WTC11 (cell line): ENCODE results near the gene TTR. TPM values are rescaled to one million over a fixed set of nuclear protein-coding genes. Genes with fewer than 3 reads are reported as not detected.

Experiments used
- ATAC-seq: fragments of 200-7000 bp; cut with Tn5 transposase; 2 replicates; pipeline ENCODE4 v1.10.0; 2021; ENCODE audit warnings: mild to moderate bottlenecking, moderate library complexity
- CTCF ChIA-PET: fragments of 300-600 bp; sonication (Branson Sonifier 250); formaldehyde crosslinking; loops from one replicate; lab custom pipeline; 2021; ENCODE audit warnings: antibody characterized with exemption; lab: Charles Lee
- POLR2A ChIA-PET: fragments of 350-600 bp; sonication (Branson Sonifier 250); formaldehyde crosslinking; loops from one replicate; lab custom pipeline; 2021; ENCODE audit warnings: antibody characterized with exemption; lab: Charles Lee
- DNase-seq: peaks from one replicate; pipeline ENCODE4 v3.0.0; 2021; ENCODE audit warnings: low spot score
- H3K27ac Mint-ChIP-seq: 2 replicates; pipeline ENCODE4 v1.8.0; 2021; ENCODE audit warnings: mixed read lengths
- H3K27me3 Mint-ChIP-seq: 2 replicates; pipeline ENCODE4 v1.8.0; 2021; ENCODE audit warnings: low read depth, mild to moderate bottlenecking, moderate library complexity, mixed read lengths
- H3K36me3 Mint-ChIP-seq: 2 replicates; pipeline ENCODE4 v1.8.0; 2021; ENCODE audit warnings: mixed read lengths
- H3K4me1 Mint-ChIP-seq: 2 replicates; pipeline ENCODE4 v1.8.0; 2022; ENCODE audit warnings: mixed read lengths
- H3K4me3 Mint-ChIP-seq: 2 replicates; pipeline ENCODE4 v1.8.0; 2021; ENCODE audit warnings: mild to moderate bottlenecking, moderate library complexity, mixed read lengths
- H3K9me3 Mint-ChIP-seq: 2 replicates; pipeline ENCODE4 v1.8.0; 2021; ENCODE audit warnings: mixed read lengths
- ATF1 ChIP-seq: sonication (generic); formaldehyde crosslinking; IDR thresholded peaks from 2 replicates; pipeline ENCODE4 v1.8.1; 2023; ENCODE audit warnings: mild to moderate bottlenecking, moderate library complexity, missing genetic modification reagents
- CREM ChIP-seq: sonication (generic); formaldehyde crosslinking; IDR thresholded peaks from 2 replicates; pipeline ENCODE4 v1.8.1; 2022; ENCODE audit warnings: mild to moderate bottlenecking, missing genetic modification reagents, moderate library complexity
- CTCF ChIP-seq: fragments of 200-600 bp; IDR thresholded peaks from 2 replicates; pipeline ENCODE4 v1.8.0; 2022; ENCODE audit warnings: antibody characterized with exemption
- ETV6 ChIP-seq: sonication (generic); formaldehyde crosslinking; IDR thresholded peaks from 2 replicates; pipeline ENCODE4 v1.8.1; 2022; ENCODE audit warnings: mild to moderate bottlenecking, missing genetic modification reagents
- FOXJ3 ChIP-seq: sonication (generic); formaldehyde crosslinking; IDR thresholded peaks from 2 replicates; pipeline ENCODE4 v1.9.0; 2021; ENCODE audit warnings: missing genetic modification reagents, mild to moderate bottlenecking, borderline replicate concordance
- FOXP4 ChIP-seq: sonication (generic); formaldehyde crosslinking; IDR thresholded peaks from 2 replicates; pipeline ENCODE4 v1.8.0; 2022; ENCODE audit warnings: mild to moderate bottlenecking, missing genetic modification reagents
- GABPB1 ChIP-seq: sonication (generic); formaldehyde crosslinking; IDR thresholded peaks from 2 replicates; pipeline ENCODE4 v1.8.1; 2023; ENCODE audit warnings: mild to moderate bottlenecking, missing genetic modification reagents
- JUN ChIP-seq: sonication (generic); formaldehyde crosslinking; IDR thresholded peaks from 2 replicates; pipeline ENCODE4 v1.8.0; 2023; ENCODE audit warnings: mild to moderate bottlenecking, missing genetic modification reagents
- NR1H2 ChIP-seq: sonication (generic); formaldehyde crosslinking; IDR thresholded peaks from 2 replicates; pipeline ENCODE4 v1.9.0; 2021; ENCODE audit warnings: mild to moderate bottlenecking, moderate library complexity, missing genetic modification reagents
- OVOL2 ChIP-seq: fragments of 250-450 bp; sonication (Bioruptor Pico); IDR thresholded peaks from 2 replicates; pipeline ENCODE4 v1.9.0; 2021; ENCODE audit warnings: mild to moderate bottlenecking, borderline replicate concordance
- RORB ChIP-seq: fragments of 250-450 bp; sonication (Bioruptor Pico); IDR thresholded peaks from 2 replicates; pipeline ENCODE4 v1.9.0; 2021; ENCODE audit warnings: mild to moderate bottlenecking
- TEAD1 ChIP-seq: sonication (generic); formaldehyde crosslinking; IDR thresholded peaks from 2 replicates; pipeline ENCODE4 v1.8.0; 2022; ENCODE audit warnings: mild to moderate bottlenecking, missing genetic modification reagents
- ZBTB43 ChIP-seq: sonication (generic); formaldehyde crosslinking; IDR thresholded peaks from 2 replicates; pipeline ENCODE4 v1.8.1; 2023; ENCODE audit warnings: mild to moderate bottlenecking, missing genetic modification reagents
- ZNF219 ChIP-seq: sonication (generic); formaldehyde crosslinking; IDR thresholded peaks from 2 replicates; pipeline ENCODE4 v1.8.0; 2023; ENCODE audit warnings: missing genetic modification reagents, mild to moderate bottlenecking, borderline replicate concordance
- ZNF232 ChIP-seq: sonication (generic); formaldehyde crosslinking; IDR thresholded peaks from 2 replicates; pipeline ENCODE4 v1.8.0; 2022; ENCODE audit warnings: mild to moderate bottlenecking, missing genetic modification reagents
- ZNF423 ChIP-seq: fragments of 250-450 bp; sonication (Bioruptor Pico); IDR thresholded peaks from 2 replicates; pipeline ENCODE4 v2.1.2; 2022; ENCODE audit warnings: mild to moderate bottlenecking, moderate library complexity
- total RNA-seq: library from RNA; stranded (reverse); gene quantifications from 3 replicates; pipeline ENCODE4 v1.2.3, GENCODE V29; 2021
- TF ChIP-seq, protein P1 (sequence below): fragments of 250-450 bp; sonication (Bioruptor Pico); IDR thresholded peaks from 2 replicates; pipeline ENCODE4 v1.9.0; 2021; ENCODE audit warnings: moderate library complexity, mild to moderate bottlenecking, inconsistent platforms, borderline replicate concordance
- TF ChIP-seq, protein P2 (sequence below): sonication (generic); formaldehyde crosslinking; IDR thresholded peaks from 2 replicates; pipeline ENCODE4 v1.8.1; 2022; ENCODE audit warnings: low read depth, missing genetic modification reagents, borderline replicate concordance
- TF ChIP-seq, protein P3 (sequence below): sonication (generic); formaldehyde crosslinking; IDR thresholded peaks from 2 replicates; pipeline ENCODE4 v1.8.1; 2023; ENCODE audit warnings: mild to moderate bottlenecking, missing genetic modification reagents, moderate library complexity

Gene TTR
- total RNA-seq, 1 experiment from 2014 or later, result 1.0 TPM

DNA sequence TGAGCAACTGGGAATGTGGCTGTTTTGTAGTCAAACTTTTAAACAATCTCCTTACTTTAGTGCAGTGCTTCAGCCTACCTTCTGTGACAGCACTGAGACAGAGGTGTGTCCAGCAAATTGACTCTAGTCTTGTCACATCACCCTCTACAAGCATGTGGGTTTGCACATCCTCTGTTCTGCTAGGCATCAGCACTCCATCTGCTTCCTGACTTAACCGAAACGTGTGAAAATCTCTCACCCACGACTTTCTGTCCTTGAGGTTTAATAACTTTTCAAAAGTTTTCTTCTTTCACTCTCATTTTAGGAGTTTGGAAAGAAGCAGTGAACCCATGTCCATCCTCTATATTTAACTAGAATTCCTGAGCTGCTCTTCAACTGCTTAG, 42.6 kb downstream of the TTR start:
- POLR2A ChIA-PET, result no interaction called here
- H3K36me3 Mint-ChIP-seq, result peaks cover 49% of the 10 kb centered on the region
- ATAC-seq (no peak; the same call in 1 of the 2 replicates), DNase-seq (no peak)
- peaks cover 8% of the 10 kb centered on the region; the same call in 1 of the 2 replicates for H3K4me1 Mint-ChIP-seq
- CTCF ChIA-PET, result no interaction called here
- H3K4me3 Mint-ChIP-seq, result no peak overlapping the region
- peaks cover 13% of the 10 kb centered on the region for H3K9me3 Mint-ChIP-seq
- peak overlapping the region; percentile 57; the same call in 1 of the 2 replicates for H3K27ac Mint-ChIP-seq
- TF ChIP-seq, protein P1, sequence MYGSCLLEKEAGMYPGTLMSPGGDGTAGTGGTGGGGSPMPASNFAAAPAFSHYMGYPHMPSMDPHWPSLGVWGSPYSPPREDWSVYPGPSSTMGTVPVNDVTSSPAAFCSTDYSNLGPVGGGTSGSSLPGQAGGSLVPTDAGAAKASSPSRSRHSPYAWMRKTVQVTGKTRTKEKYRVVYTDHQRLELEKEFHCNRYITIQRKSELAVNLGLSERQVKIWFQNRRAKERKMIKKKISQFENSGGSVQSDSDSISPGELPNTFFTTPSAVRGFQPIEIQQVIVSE (CRISPR knock-in tag), result no peak
- no peak for TF ChIP-seq JUN (CRISPR knock-in tag)
- no peak for TF ChIP-seq ZNF423 (CRISPR knock-in tag)
- no peaks in the 10 kb centered on the region for H3K27me3 Mint-ChIP-seq

DNA sequence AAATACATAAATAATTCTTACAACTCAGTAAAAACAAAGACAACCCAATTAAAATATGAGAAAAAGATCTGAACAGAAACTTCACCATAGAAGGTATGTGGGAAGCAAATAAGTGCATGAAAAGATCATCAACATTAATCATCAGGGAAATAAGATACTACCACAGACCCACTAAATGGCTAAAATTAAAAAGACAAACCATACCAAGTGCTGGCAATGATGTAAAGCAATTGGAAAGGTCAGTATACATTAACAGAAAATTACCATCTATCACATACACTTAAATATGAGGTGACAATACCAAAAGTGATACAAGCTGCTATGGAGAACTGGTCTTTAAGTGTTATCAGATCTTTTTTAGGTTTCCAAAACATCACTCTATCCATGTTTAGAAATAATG, 44.7 kb downstream of the TTR start:
- Mint-ChIP-seq H3K27me3 (no peaks in the 10 kb centered on the region), H3K27ac (no peak overlapping the region), H3K4me3 (no peak overlapping the region), H3K36me3 (peaks cover 49% of the 10 kb centered on the region), H3K4me1 (peaks cover 8% of the 10 kb centered on the region; the same call in 1 of the 2 replicates), H3K9me3 (peaks cover 13% of the 10 kb centered on the region)
- TF ChIP-seq OVOL2 (CRISPR knock-in tag) (no peak), ZBTB43 (CRISPR knock-in tag) (no peak), ATF1 (CRISPR knock-in tag) (no peak), RORB (CRISPR knock-in tag) (no peak), GABPB1 (CRISPR knock-in tag) (no peak), CTCF (no peak), ETV6 (CRISPR knock-in tag) (no peak), NR1H2 (CRISPR knock-in tag) (no peak), CREM (CRISPR knock-in tag) (no peak), TEAD1 (CRISPR knock-in tag) (no peak), ZNF219 (CRISPR knock-in tag) (no peak), ZNF232 (CRISPR knock-in tag) (no peak), FOXJ3 (no peak), ZNF423 (CRISPR knock-in tag) (no peak), FOXP4 (CRISPR knock-in tag) (no peak)
- TF ChIP-seq, protein P2, sequence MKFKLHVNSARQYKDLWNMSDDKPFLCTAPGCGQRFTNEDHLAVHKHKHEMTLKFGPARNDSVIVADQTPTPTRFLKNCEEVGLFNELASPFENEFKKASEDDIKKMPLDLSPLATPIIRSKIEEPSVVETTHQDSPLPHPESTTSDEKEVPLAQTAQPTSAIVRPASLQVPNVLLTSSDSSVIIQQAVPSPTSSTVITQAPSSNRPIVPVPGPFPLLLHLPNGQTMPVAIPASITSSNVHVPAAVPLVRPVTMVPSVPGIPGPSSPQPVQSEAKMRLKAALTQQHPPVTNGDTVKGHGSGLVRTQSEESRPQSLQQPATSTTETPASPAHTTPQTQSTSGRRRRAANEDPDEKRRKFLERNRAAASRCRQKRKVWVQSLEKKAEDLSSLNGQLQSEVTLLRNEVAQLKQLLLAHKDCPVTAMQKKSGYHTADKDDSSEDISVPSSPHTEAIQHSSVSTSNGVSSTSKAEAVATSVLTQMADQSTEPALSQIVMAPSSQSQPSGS, result no peak
- TF ChIP-seq, protein P3, sequence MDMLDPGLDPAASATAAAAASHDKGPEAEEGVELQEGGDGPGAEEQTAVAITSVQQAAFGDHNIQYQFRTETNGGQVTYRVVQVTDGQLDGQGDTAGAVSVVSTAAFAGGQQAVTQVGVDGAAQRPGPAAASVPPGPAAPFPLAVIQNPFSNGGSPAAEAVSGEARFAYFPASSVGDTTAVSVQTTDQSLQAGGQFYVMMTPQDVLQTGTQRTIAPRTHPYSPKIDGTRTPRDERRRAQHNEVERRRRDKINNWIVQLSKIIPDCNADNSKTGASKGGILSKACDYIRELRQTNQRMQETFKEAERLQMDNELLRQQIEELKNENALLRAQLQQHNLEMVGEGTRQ, result no peak
- ATAC-seq, result no peak
- CTCF ChIA-PET, result no interaction called here
- DNase-seq, result no peak
- POLR2A ChIA-PET, result no interaction called here
